Loucy (cell line): ENCODE data around the gene PTPRA.

Experiments
- H2AFZ ChIP-seq: fragments of 200-600 bp; sonication (generic); 2 replicates; pipeline ENCODE4 v1.6.0; 2016; ENCODE audit warnings: antibody characterized with exemption, mild to moderate bottlenecking, low read length, moderate library complexity
- H3F3A ChIP-seq: fragments of 200-600 bp; 2 replicates; pipeline ENCODE4 v1.6.0; 2016; ENCODE audit warnings: antibody characterized with exemption, low read depth, mild to moderate bottlenecking
- H3K27me3 ChIP-seq: fragments of 200-600 bp; sonication (generic); 2 replicates; pipeline ENCODE4 v1.6.1; 2014; ENCODE audit warnings: low read length, mild to moderate bottlenecking; ENCODE audit not compliant: insufficient read depth, poor library complexity, severe bottlenecking
- H3K36me3 ChIP-seq: fragments of 200-600 bp; sonication (generic); 2 replicates; pipeline ENCODE4 v1.6.1; 2016; ENCODE audit warnings: low read length; ENCODE audit not compliant: insufficient read depth
- H3K4me1 ChIP-seq: fragments of 200-600 bp; sonication (generic); 2 replicates; pipeline ENCODE4 v1.5.1; 2014; ENCODE audit warnings: low read length, mild to moderate bottlenecking; ENCODE audit not compliant: insufficient read depth, poor library complexity, severe bottlenecking
- H3K4me2 ChIP-seq: fragments of 200-600 bp; sonication (generic); 2 replicates; pipeline ENCODE4 v1.6.0; 2014; ENCODE audit warnings: antibody characterized with exemption, low read length, low read depth, mild to moderate bottlenecking; ENCODE audit not compliant: poor library complexity, severe bottlenecking
- H3K4me3 ChIP-seq: fragments of 200-600 bp; sonication (generic); 2 replicates; pipeline ENCODE4 v1.5.1; 2014; ENCODE audit warnings: low read length, mild to moderate bottlenecking, mixed read lengths; ENCODE audit not compliant: poor library complexity, severe bottlenecking
- H3K79me2 ChIP-seq: fragments of 200-600 bp; sonication (generic); 2 replicates; pipeline ENCODE4 v1.6.1; 2014; ENCODE audit warnings: low read length; ENCODE audit not compliant: insufficient read depth
- H3K9ac ChIP-seq: fragments of 200-600 bp; sonication (generic); 2 replicates; pipeline ENCODE4 v1.6.0; 2014; ENCODE audit warnings: mild to moderate bottlenecking, low read depth, low read length, moderate library complexity; ENCODE audit not compliant: poor library complexity, severe bottlenecking
- H3K9me2 ChIP-seq: fragments of 200-600 bp; sonication (generic); replicated peaks from 2 replicates; pipeline ENCODE4 v1.6.1; 2016; ENCODE audit warnings: low read depth, low read length, mixed read lengths
- H3K9me3 ChIP-seq: fragments of 200-600 bp; sonication (generic); 2 replicates; pipeline ENCODE4 v1.6.1; 2014; ENCODE audit warnings: mild to moderate bottlenecking, antibody characterized with exemption, low read length, low read depth; ENCODE audit not compliant: insufficient read depth
- H4K20me1 ChIP-seq: fragments of 200-600 bp; sonication (generic); 2 replicates; pipeline ENCODE4 v1.6.0; 2014; ENCODE audit warnings: antibody characterized with exemption, low read length, mild to moderate bottlenecking; ENCODE audit not compliant: insufficient read depth, poor library complexity, severe bottlenecking
- EZH2phosphoT487 ChIP-seq: fragments of 200-600 bp; IDR thresholded peaks from 2 replicates; pipeline ENCODE4 v1.6.1; 2018; ENCODE audit warnings: antibody characterized with exemption, mild to moderate bottlenecking, moderate library complexity, borderline replicate concordance
- TF ChIP-seq, protein P1 (sequence below): fragments of 200-600 bp; sonication (generic); conservative IDR thresholded peaks from 2 replicates; pipeline ENCODE4 v1.5.1; 2014; ENCODE audit warnings: mild to moderate bottlenecking, antibody characterized with exemption, low read length

The PTPRA gene

DNA sequence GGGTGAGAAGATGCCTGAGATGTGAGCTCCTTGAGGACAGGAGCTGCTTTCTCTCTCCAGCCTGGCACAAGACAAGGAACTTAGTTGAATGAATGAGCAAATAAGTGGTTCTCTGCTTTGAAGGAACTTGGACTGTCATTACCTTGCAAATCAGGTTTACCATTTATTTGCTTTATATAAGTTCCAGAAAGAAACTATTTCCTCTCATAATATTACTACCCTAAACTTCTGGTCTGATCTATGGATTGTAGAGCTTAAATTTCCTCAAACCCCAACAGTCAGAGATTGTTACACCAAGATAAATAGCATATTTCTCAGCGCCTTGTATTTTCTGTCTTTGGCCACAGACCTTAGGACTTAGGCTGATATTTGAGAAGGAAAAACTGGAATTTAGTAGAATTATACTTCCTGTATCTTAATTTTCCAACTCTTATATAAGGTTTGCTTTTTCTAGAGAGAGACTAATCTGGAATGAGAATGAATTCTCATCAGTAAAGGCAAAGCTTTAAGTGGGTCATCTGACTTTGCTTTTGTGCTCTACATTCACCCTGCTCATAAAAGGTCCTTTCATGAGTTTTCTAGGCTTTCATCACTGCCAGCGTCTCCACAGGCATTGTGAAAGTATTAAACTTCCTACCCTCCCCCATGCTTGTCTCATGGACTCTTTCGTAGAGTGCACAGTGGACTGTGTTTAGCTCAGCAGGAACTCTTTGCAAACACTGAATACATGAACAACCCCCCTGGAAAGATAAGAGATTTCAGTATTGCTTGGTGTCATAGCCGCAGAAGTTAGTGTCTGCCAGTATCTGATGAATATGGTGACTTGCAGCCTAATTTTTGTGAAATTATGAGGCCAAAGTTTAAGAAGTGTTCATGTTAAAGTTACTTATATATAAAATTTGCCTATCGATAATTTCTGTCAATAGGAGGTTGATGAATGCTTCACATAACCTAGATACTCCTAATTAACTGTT lies 74.0 kb downstream of the PTPRA start:
- peaks cover 23% of the 10 kb centered on the region for H3K36me3 ChIP-seq
- no peak overlapping the region for H3K4me3 ChIP-seq
- H3K4me1 ChIP-seq: peaks cover 4% of the 10 kb centered on the region
- H3K9ac ChIP-seq: no peak overlapping the region
- H3K27me3 ChIP-seq: no peaks in the 10 kb centered on the region
- peaks cover 22% of the 10 kb centered on the region; the same call in 1 of the 2 replicates for H3K79me2 ChIP-seq
- no peaks in the 10 kb centered on the region for H3K9me3 ChIP-seq
- no peaks in the 10 kb centered on the region for H4K20me1 ChIP-seq
- H3F3A ChIP-seq: no peaks in the 10 kb centered on the region
- no peaks in the 10 kb centered on the region for H3K9me2 ChIP-seq
- no peak overlapping the region for H3K4me2 ChIP-seq
- TF ChIP-seq, protein P1, sequence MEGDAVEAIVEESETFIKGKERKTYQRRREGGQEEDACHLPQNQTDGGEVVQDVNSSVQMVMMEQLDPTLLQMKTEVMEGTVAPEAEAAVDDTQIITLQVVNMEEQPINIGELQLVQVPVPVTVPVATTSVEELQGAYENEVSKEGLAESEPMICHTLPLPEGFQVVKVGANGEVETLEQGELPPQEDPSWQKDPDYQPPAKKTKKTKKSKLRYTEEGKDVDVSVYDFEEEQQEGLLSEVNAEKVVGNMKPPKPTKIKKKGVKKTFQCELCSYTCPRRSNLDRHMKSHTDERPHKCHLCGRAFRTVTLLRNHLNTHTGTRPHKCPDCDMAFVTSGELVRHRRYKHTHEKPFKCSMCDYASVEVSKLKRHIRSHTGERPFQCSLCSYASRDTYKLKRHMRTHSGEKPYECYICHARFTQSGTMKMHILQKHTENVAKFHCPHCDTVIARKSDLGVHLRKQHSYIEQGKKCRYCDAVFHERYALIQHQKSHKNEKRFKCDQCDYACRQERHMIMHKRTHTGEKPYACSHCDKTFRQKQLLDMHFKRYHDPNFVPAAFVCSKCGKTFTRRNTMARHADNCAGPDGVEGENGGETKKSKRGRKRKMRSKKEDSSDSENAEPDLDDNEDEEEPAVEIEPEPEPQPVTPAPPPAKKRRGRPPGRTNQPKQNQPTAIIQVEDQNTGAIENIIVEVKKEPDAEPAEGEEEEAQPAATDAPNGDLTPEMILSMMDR: no peak
- no peak for TF ChIP-seq EZH2phosphoT487
- H2AFZ ChIP-seq: no peak overlapping the region

DNA sequence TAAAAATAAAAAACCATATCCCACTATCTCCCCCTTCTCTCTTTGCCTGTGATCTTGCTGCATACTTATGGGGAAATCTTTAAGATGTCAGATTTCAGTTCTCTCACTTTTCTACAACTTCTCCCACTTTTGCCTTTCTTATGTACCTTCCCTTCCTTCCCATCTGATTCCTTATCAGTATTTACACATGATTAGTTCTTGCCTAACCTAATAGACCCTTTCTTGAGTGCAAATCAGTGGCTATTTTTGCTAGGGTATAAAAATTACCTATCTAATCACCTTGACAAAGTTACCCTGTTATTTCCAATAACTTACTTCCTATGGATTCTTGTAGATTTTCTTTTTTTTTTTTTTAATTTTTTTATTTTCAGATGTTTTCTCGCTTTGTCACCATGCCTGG lies 75.7 kb downstream of the PTPRA start:
- no peak overlapping the region for H2AFZ ChIP-seq
- H3K4me2 ChIP-seq: no peak overlapping the region
- no peaks in the 10 kb centered on the region for H3K9me2 ChIP-seq
- H3K79me2 ChIP-seq: peaks cover 17% of the 10 kb centered on the region; the same call in 1 of the 2 replicates
- H3K9me3 ChIP-seq: no peaks in the 10 kb centered on the region
- TF ChIP-seq, protein P1: no peak
- TF ChIP-seq EZH2phosphoT487: no peak
- no peak overlapping the region for H3K9ac ChIP-seq
- H4K20me1 ChIP-seq: no peaks in the 10 kb centered on the region
- H3K4me3 ChIP-seq: no peak overlapping the region
- no peaks in the 10 kb centered on the region for H3K27me3 ChIP-seq
- peaks cover 23% of the 10 kb centered on the region for H3K36me3 ChIP-seq
- no peaks in the 10 kb centered on the region for H3F3A ChIP-seq
- peaks cover 4% of the 10 kb centered on the region for H3K4me1 ChIP-seq

DNA sequence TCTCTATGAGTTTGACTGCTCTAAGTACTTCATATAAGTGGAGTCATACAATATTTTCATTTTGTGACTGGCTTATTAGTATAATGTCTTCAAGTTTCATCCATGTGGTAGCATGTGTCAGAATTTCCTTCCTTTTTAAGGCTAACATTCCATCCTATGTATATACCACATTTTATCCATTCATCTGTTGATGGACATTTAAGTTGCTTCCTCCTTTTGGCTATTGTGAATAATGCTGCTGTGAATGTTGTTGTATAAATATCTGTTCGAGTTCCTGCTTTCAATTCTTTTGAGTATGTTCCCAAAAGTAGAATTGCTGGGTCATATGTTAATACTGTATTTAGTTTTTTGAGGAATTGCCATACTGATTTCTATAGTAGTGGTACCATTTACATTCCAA lies 79.5 kb downstream of the PTPRA start:
- no peaks in the 10 kb centered on the region for H4K20me1 ChIP-seq
- H3K4me1 ChIP-seq: no peaks in the 10 kb centered on the region
- no peaks in the 10 kb centered on the region for H3F3A ChIP-seq
- peaks cover 38% of the 10 kb centered on the region for H3K36me3 ChIP-seq
- no peak overlapping the region for H3K9ac ChIP-seq
- H3K27me3 ChIP-seq: no peaks in the 10 kb centered on the region
- no peak overlapping the region for H3K4me3 ChIP-seq
- no peaks in the 10 kb centered on the region for H3K9me3 ChIP-seq
- TF ChIP-seq EZH2phosphoT487: no peak
- TF ChIP-seq, protein P1: no peak
- no peak overlapping the region for H3K4me2 ChIP-seq
- H3K9me2 ChIP-seq: no peaks in the 10 kb centered on the region
- no peaks in the 10 kb centered on the region for H3K79me2 ChIP-seq
- H2AFZ ChIP-seq: no peak overlapping the region
